Activated CD4-positive, CD25-positive, alpha-beta regulatory T cell treated with anti-CD3 and anti-CD28 coated beads, Interleukin-2, amount 50 U/mL, for 24 hours (primary cell): ENCODE data around the gene NEURL3.

Experiments
- ATAC-seq, 2 donors: fragments of 150-1000 bp; cut with Tn5 transposase; one replicate each; pipeline ENCODE4 v1.10.0; 2021; ENCODE audit warnings: mild to moderate bottlenecking in 1 of 2, moderate library complexity in 1 of 2

NEURL3 gene

GRCh38 chr2:96539215-96539920 lies 34.2 kb upstream of the NEURL3 start:
- no peak for ATAC-seq

DNA sequence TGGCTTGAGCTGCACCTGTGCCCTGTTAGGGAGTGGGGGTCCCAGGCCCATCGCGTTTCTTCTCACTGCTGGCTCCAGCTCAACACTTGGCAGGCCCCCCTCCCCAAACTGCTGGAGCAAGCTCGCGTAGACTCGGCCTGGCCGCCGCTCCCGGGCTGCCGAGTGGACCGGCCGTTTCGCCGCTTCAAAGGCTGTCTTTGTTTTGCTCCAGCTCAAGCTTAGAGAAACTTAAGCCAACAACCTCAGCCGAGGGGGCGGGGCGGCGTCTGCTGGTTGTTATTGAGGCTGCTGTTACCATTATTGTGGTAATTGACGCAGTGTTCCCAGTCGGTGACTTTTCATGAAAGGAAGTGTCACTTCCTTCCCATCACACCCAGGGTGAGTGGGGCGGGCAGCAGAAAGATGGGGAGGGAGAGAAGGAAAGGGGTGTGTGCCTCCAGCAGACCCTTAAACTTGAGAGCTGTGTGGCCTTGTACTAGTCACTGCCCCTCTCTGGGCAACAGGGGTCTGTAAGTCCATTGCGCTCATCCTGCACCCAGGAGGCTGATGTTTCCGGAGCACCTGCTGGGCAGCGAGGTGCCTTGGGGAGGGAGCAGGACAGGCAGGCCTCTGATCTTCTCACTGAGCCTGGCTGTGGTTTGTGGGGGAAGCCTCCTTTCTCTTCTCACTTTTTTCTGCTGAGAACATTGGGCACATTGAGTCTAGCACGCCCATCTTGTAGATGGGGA lies 33.5 kb upstream of the NEURL3 start:
- peak; percentile 44 to 47 for ATAC-seq

DNA sequence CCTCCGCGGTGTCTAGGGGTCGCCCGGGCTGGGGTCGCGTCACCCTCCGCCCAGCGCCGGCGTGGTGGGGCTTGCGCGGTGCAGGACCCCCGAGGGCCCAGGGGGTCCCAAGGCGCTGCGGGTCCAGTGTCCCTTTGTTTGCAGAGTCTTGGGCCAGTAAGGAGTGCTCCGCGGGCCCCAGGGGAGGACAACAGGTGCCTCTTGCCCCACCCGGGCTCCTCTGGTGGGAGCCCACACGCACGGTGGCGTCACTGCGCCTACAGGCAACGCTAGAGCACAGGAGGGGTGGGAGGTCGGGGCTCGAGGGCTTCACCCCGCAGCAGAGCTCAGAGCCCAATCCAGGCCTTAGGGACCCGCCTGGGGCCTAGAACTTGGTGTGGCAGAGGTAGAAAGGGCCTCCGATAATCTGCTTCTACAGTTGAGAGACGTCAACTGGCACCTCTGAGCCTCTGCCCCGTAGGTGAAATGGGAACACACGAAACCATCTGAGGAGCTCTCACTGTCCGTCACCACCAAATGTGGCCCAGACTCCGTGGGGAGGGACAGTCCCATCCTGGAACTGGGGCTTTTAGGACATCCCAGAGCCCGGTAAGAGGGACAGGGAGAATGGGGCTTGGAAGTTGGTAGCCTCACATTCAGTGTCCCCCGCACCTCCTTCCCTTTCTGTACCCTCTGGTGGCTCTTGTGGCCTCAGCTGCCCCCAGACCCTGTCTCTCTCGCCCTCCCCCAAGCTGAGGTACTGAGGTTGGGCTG lies 32.8 kb upstream of the NEURL3 start:
- ATAC-seq: peak; percentile 9 to 10

- peak; percentile 51 to 52 for ATAC-seq
Measured at GRCh38 chr2:96537066-96537733, 32.0 kb upstream of the NEURL3 start.

- ATAC-seq: peak; percentile 69 to 72
Measured at GRCh38 chr2:96536445-96537065, 31.4 kb upstream of the NEURL3 start, which contains the start of gene ARID5A. Gene ARID5A, plus strand, starts transcription at chr2:96536752. Its CDS starts 75 bp downstream, at chr2:96536827.

- no peak for ATAC-seq
Measured at GRCh38 chr2:96535331-96535730, 30.2 kb upstream of the NEURL3 start.

- ATAC-seq: no peak
Measured at GRCh38 chr2:96534701-96535181, 29.6 kb upstream of the NEURL3 start.

DNA sequence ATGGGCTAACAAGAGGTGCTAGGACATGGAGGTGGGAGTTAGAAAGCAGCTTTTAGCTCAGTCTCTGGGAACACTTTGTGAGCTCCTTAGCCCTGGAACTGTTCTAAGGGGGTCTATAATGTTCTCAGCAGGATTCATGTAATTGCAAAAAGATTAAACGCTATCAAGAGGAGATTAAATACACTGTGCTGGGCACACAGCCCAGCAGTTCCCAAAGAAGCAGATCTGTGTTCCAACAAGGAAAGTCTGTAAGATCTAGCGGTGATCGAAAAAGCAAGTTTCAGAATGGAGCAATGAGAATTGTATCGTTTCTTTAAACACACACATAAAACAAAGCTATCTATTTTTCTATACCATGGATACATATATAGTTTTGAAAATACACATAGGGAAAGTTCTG lies 29.0 kb upstream of the NEURL3 start:
- ATAC-seq: no peak

- no peak for ATAC-seq
Measured at GRCh38 chr2:96533292-96534073, 28.3 kb upstream of the NEURL3 start.

- no peak for ATAC-seq
Measured at GRCh38 chr2:96532641-96533291, 27.6 kb upstream of the NEURL3 start.

GRCh38 chr2:96531872-96532505 lies 26.8 kb upstream of the NEURL3 start:
- peak; percentile 33 to 37 for ATAC-seq

GRCh38 chr2:96531366-96531765 lies 26.2 kb upstream of the NEURL3 start:
- no peak for ATAC-seq

DNA sequence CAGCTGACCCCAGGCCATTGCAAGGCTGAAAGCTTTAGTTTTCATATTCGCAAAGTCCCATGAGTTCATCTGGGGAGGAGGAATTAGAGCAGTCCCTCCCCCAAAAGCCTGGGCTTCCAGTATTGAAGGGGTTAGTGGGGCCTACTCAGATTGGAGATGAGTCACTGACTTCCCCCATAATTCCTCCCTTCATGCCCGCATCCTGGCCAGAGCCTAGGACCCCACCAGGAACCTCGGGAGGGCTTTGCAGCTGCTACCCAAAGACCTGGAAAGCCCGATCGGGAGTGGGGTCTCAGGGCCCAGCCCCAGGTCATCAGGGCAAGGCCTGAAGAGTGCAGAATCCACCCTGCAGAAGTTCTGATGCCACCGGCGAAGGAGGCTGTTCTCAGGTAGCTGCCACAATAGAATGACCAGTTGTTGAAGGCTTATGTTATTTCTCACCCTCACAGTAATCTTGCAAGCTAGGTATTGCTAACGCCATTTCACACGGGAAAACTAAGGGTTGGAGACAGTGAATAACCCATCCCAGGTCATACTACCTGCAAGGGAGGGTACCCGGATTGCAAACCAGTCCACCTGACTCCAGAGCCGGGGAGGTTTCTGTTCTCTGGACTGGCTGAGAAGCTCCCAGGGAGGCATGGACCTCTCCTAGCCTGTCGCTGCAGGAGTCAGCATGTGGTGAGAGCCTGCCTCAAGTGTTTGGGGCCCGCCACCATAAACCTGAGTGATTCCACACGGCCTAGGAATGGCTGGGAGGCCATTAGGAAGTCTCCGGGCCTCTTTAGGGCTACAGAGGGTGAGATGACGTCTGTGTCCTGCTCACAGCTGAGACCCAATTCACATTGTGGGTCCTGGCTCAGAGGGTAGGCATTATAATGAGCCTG lies 25.6 kb upstream of the NEURL3 start:
- no peak for ATAC-seq

DNA sequence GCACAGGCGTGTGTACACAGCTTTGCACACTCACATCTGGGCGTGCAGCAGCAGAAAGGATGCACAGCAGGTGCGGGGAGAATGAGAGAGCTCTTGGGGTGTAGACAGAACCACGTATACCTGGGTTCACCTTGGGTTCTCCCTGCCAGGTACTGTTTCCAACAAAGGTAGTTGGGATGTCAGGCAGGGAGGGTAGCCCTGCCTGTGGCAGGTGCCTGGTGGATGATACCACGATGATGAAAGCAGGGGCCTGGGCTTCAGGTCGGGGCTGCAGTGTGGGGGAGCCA lies 24.9 kb upstream of the NEURL3 start:
- no peak for ATAC-seq

GRCh38 chr2:96529376-96530143 lies 24.4 kb upstream of the NEURL3 start:
- no peak for ATAC-seq

DNA sequence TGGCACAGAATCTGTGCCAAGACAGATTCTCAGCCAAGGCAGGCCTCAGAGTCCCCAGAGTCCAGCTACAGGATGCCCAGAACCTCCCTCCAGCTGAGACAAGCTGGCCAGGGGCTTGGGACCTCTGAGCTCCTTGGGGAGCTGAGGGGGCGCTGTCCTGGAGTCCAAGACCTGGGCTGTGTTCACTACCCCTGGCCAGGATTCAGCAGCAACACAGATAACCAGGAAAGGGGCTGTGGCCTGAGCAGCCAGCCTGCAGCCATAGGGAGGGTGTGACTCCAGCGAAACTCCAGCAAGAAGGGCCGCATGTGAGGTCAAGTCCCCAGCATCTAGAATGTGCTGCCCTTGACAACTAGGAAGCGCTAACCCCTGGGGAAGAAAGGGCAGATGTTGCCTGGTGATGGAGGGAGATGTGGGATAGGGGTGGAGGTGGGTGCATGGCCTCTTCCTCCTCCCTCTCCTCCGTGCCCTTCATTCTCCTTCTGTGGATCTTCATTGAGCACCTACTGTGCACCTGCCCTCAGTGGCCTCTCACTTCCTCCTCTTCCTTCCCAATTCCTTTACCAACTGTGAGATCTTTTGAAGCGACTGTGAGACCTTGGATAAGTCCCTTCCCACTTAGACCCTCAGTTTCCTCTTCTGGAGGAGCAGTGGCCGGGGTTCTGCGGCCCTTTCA lies 23.7 kb upstream of the NEURL3 start:
- ATAC-seq: no peak

- ATAC-seq: peak; percentile 56 to 62
Measured at GRCh38 chr2:96528006-96528699, 23.0 kb upstream of the NEURL3 start.
